Fibroblast of villous mesenchyme (primary cell): ENCODE data around the gene TIPARP. TPM values are rescaled to one million over a fixed set of nuclear protein-coding genes. Genes with fewer than 3 reads are reported as not detected.

Source experiments
- DNase-seq: peaks from one replicate; pipeline ENCODE4 v3.0.0-alpha.2; 2010; ENCODE audit warnings: low read depth
- H3K4me3 ChIP-seq: 2 replicates; pipeline ENCODE4 v1.5.1; 2011; ENCODE audit warnings: low read depth, mild to moderate bottlenecking, low read length
- total RNA-seq: library from RNA; depleted of rRNA; stranded (reverse); fragments of >200 nt; gene quantifications from 2 replicates; pipeline ENCODE4 v1.2.3, GENCODE V29; 2012
- TF ChIP-seq, protein P1 (sequence below): IDR thresholded peaks from 2 replicates; pipeline ENCODE4 v1.5.1; 2012; ENCODE audit warnings: low read depth, mild to moderate bottlenecking, low read length; ENCODE audit not compliant: insufficient read depth

TIPARP gene
- total RNA-seq, 1 donor: 91.1 TPM

DNA sequence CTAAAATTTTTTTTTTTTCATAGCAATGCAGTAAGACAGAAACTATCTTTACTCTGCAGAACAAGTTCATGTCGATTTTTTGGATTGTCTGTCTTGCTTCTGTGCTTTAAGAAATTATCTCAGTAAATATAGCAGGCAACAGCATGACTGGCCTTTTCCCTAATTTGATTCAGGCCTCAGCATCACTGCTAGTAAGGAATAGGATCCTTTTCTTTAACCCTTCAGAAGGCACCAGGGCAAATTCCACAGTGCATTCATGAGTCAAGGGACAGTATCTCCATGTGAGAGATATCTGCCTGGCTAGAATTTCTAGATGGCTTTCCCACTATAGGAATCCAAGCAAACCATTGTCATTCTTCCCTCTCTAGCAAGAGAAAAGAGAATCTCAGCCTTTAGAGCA is 71.4 kb downstream of the TIPARP start:
- TF ChIP-seq, protein P1, sequence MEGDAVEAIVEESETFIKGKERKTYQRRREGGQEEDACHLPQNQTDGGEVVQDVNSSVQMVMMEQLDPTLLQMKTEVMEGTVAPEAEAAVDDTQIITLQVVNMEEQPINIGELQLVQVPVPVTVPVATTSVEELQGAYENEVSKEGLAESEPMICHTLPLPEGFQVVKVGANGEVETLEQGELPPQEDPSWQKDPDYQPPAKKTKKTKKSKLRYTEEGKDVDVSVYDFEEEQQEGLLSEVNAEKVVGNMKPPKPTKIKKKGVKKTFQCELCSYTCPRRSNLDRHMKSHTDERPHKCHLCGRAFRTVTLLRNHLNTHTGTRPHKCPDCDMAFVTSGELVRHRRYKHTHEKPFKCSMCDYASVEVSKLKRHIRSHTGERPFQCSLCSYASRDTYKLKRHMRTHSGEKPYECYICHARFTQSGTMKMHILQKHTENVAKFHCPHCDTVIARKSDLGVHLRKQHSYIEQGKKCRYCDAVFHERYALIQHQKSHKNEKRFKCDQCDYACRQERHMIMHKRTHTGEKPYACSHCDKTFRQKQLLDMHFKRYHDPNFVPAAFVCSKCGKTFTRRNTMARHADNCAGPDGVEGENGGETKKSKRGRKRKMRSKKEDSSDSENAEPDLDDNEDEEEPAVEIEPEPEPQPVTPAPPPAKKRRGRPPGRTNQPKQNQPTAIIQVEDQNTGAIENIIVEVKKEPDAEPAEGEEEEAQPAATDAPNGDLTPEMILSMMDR: no peak
- no peak for DNase-seq
- H3K4me3 ChIP-seq: no peak overlapping the region

DNA sequence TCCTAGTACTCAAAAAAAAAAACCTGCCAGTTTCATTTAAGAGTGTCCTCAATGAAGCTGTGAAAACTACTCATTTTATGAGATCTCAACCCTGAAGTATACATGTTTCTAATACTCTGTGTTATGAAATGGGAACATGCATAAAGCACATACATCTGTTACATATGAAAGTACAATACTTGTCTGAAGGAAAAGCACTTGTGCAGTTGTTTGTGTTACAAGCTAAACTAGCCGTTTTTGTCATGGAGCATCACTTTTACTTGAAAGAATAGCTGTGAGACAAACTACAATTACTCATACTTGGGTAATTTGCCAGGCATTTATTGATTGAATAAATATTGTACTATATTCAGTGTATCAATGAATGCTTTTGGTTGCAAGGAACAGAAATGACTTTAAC is 72.7 kb downstream of the TIPARP start:
- TF ChIP-seq, protein P1: no peak
- DNase-seq: no peak
- no peak overlapping the region for H3K4me3 ChIP-seq

DNA sequence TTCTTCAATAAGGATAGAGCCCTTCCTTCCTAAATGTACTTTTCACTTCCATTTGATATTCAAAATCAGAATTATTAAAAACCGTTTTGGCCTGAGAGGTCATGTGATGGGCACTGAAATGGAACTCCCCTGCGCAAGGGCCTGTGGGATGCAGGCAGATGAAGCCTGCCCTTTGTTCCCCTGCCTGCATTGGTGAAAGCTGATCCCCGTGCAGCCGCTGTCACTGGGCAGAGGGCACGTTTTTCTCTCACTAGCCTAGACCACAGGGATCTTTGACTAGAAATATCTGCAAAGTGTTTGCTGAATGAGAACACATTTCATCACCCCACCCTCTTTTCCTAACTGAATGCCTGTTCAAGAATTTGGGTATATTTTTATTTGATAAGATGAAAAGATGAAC is 74.9 kb downstream of the TIPARP start:
- DNase-seq: no peak
- TF ChIP-seq, protein P1: no peak
- H3K4me3 ChIP-seq: no peak overlapping the region

DNA sequence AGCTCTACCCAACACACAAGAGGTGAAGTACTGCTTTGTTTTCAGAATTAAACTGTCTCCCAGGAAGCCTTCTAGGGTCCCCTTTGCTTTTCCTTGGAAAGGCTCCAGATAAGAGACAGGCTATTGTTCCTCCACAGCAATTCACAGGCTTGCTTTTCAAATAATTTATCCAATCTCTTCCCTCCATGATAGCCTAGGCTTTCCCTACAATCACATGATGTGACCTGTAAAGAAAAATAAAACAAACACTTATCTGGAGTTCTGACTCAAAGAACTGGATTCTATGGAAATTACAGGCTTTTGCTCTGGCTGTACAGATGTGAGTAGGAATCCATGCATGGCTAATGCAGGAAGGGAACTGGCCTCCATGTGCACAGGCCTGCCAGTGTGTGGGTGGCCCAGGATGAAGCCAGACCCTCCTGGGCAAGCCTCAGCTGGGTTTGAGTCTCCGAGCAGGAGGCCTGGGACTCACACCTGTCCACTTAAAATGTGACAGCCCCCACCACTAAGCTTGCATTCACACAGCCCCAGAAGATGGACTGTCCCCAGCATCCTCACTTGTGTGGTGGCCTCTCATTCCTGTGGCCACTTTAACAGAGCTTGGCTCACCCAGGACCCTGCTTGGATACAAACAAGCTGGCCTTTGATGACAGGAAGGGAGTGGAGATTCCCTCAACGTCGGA is 75.9 kb downstream of the TIPARP start:
- TF ChIP-seq, protein P1: no peak
- peak; percentile 38 for DNase-seq
- no peak overlapping the region for H3K4me3 ChIP-seq

DNA sequence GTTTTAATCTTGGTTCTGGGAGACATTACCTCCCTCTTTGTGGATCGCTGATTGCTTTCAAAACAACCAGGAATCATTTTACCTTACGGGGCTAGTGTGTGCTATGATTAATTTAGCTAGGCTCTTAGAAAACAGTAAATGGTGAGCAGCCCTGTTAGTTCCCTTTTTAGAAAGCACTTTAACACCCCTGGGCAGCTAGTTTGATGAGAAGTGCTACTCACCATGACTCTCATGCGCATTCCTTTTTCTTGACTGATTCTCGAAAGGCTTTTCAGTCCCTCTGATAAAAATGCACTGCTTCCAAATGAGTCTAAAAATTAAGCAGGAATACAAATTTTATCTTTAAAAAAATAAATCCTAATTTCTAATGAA is 76.5 kb downstream of the TIPARP start:
- DNase-seq: peak; percentile 38
- H3K4me3 ChIP-seq: no peak overlapping the region
- TF ChIP-seq, protein P1: no peak

DNA sequence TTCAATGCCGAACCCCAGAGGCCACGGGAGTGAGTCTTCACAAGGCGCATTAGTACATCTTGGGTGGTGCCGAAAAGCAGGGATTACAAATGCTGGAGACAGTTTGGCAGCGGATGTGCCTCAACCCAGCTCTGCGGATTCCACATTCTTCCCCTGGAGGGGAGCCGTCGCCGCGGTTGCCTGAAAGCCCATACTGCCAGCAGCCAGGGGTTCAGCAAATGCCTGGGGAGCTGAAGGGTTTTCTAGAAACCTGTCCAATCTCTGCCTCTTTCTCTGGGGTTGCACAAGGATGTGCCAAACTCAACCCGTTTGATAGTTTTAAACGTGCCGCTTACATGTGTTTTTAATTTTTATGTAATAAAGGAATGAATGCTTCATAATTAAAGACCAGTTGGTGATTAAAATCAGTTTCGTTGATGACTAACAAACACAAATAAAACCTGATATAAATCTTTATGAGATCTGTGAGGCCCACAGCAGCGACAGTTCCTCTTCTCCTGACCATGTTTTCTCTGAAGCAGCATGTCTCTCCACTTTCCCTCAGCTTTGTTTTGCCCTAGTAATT is 77.2 kb downstream of the TIPARP start:
- peak; percentile 87 for DNase-seq
- TF ChIP-seq, protein P1: peak; percentile 15
- peak overlapping the region; percentile 24 for H3K4me3 ChIP-seq

Other genes with a start within 250 kb of the TIPARP start
- gene SSR3, start 119.5 kb upstream of the TIPARP start, total RNA-seq: 341 and 446 TPM in 2 replicates
- 0.86 and 0.97 TPM in 2 replicates for gene LEKR1, start 151.8 kb downstream of the TIPARP start, total RNA-seq